Activated CD8-positive, alpha-beta memory T cell treated with anti-CD3 and anti-CD28 coated beads for 24 hours (primary cell): Measurements from ENCODE around the gene ZNF530.

ENCODE experiments used
- DNase-seq: peaks from one replicate; pipeline ENCODE4 v3.0.0-alpha.2; 2020

ZNF530 gene

DNA sequence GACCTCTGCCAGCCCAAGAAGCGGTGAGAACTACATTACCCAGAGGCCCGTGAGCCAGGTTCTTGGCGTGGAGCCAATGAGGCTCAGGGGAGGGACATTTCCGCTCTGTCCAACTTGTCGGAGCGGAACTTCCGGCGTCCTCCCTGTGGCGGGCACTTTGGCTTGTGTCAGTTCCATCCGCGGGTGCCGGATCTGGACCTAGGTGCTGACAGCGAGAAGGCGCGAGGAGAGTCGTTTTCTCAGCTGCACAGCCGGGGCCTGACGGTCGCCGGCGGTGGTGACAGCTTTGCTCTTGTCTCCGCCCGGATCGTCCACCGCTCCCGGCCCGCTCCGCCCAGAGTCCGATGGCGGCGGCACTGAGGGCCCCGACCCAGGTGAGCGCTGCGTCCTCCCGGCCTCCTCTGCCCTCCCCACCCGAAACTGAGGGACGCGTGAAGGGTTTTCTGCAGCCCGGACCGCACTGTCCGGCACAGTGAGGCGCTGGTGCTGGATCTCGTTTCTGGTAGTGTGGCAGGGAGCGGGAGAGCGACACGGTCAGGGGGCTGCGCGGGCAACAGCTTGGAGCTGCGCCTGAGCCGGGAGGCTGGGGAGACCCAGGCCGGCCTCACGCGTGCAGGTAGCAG lies at the start of gene ZNF530:
Gene ZNF530 (plus strand): TSS at position 125 of the 623 bp plus-strand sequence. CDS start 4,461 bp downstream, outside the sequence.
- peak; percentile 95 for DNase-seq

DNA sequence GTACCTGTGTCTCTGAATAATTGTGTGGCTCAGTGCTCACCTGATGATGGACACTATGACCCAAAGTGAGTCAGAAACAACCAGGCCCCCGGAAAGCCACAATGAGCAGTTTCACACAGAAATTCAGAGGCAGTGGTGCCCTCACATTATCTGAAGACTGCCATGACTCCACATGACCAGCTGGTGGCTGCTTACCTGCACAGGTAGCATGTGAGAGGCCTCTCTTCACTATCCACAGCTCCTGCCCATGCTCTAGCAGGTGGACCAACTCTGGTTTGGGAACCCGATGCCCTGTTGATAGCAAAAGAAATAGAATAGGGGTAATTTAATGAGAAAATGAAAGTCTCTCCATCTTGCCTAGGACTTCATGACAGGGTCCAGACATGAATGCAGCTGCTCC lies 47.3 kb upstream of the ZNF530 start:
- no peak for DNase-seq

- no peak for DNase-seq
Measured at GRCh38 chr19:57557659-57558058, 42.0 kb upstream of the ZNF530 start.

GRCh38 chr19:57558525-57558924 lies 41.2 kb upstream of the ZNF530 start:
- no peak for DNase-seq

DNA sequence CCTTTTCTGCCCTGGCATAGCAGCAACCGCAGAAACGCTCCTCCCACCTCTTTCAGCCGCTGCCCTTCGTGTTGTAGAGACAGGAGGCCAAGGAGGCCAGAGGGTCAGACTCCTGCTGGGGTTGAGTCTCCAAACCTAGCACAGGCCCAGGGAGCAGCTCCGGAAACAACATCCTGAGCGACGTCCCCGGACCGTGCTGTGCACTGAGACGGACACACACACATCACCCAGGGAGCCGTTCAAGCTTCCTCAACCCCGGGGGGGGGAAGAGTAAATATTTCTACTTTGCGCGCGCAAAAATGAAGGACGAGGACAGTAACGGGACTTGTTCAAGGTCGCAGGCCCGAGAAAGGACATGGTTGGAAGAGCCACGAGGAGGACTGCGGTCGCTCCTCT lies 40.7 kb upstream of the ZNF530 start:
- no peak for DNase-seq

GRCh38 chr19:57559404-57560025 lies 40.2 kb upstream of the ZNF530 start, which contains the start of gene ZNF550:
TSS of gene ZNF550 (minus strand) at chr19:57559863. CDS start at chr19:57559682, 181 bp downstream.
- peak; percentile 94 for DNase-seq

DNA sequence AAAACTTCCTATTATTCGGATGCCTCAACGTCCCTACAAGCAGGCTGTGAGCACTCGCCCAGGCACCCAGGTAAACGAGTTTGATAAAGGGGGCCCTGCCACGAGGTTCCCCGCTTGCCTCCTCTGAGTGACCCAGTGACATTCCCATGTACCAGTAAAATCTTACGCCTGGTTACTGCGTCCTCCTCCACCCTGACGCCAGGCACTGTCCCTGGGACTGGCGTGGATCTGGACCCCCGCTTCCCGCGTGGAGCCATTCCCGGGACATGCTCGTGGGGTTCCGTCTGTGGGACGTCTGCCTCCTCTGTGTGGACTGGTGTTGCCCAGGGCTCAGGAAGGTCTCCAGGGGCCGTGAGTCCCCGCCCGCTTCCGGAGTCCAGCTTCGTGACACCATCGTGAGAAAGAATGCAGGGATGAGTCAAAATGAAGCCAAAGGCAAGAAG lies 39.6 kb upstream of the ZNF530 start:
- no peak for DNase-seq

DNA sequence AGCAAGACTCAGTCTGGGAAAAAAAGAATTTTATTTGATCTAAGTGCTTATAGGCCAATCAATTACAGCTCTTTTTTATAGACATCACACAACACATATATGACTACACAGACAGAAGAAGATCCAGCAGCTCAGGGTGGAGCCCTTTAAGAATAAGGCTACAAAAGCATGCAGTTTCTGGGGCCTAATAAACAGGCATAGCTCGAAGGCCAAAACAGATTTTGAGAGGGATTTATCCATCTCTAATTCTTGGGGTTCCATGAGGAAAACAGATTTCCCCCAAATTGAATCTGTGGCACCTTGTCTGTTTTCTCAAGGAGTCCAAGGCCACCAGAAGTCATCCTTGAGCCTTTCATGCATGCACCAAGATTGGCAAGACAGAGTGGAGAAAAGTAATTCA lies 36.1 kb upstream of the ZNF530 start:
- DNase-seq = no peak

- DNase-seq = peak; percentile 5
Measured at GRCh38 chr19:57566396-57567265, 33.1 kb upstream of the ZNF530 start.

- DNase-seq = no peak
Measured at GRCh38 chr19:57570707-57571106, 29.0 kb upstream of the ZNF530 start.

GRCh38 chr19:57572415-57572947 lies 27.2 kb upstream of the ZNF530 start:
- DNase-seq = no peak

DNA sequence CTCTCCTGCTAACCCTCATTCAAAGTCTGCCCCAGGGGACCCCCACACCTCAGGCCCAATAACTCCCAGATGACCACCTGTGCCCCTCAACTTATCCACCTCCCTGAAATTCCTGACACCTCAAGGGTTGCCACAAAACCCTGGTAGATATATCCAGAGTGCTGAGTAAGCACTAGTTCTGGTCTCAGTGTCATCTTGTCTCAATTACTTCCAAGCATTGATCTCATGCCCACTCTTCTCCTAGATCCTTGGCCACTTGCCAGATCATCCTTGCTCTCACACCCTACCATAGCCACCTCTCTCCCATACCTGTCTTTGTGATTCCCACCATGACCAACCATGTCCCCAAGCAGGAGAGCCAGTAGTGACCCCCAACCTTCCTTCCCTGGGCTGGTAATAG lies 23.0 kb upstream of the ZNF530 start:
- DNase-seq = no peak

GRCh38 chr19:57578487-57579205 lies 21.0 kb upstream of the ZNF530 start, which contains the start of gene ZNF416:
TSS of gene ZNF416 (minus strand) at chr19:57578911. CDS start at chr19:57578704, 207 bp downstream.
- DNase-seq = peak; percentile 94

DNA sequence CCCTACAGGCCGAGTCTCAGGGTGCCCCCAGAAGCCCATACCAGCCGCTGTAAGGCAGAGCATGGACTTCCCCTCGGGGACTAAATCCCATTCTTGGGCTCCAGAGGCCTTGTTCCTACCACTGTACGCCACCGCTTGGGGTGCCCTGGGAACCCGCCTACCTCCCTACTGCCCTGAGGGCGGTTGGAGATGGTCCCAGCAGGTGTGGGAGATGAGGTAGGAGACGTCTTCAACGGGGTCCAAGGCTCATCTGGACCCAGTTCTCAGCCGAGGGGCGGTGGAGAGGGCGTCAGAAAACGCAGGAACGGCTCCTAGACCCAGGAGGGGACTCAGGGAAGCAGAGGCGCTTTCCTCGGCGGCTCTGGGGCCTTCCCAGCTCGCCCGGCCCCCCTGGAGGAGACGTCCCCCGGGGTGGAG lies 16.6 kb upstream of the ZNF530 start:
- DNase-seq = no peak

DNA sequence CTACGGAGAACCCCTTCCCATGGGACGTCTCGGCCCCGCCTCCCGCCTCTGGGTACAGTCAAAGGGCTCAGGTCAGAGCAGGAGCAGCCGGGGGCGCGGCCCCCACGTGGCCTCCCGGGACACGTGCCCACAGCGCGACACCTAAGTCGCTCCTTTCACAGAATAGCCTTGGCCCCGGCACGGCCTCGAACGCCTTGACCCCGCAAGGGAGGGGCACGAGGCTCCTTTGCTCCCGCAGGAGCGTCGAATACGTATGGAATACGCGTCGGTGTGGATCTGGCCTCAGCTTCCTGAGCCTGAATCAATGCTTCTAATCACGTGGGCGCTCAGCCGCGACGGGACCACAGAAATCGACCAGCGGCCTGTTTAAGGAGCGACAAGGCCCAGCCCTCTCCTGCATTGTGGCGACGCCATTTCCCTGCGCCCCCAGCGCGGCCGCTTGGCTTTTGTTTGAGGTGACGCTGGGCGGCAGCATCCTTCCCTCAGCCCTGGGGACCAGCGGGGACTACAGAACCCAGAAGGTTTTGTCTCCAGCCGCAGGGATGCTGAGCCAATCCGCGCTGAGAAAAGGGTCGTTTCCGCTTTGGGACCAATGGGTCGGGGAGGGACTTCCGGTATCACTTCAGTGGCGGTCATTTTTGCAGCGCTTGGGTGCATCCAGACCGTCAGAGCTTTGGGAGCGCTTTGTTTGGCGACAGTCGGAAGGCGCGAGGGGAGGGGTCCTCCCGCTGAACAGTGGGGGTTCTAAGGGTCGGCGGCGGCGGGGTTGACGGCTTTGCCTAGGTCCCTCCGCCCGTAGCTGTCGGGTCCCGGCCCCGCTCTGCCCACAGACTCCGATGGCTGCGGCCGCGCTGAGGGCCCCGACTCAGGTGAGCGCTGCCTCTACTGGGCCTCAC lies 15.9 kb upstream of the ZNF530 start, which contains the start of gene ZIK1:
Gene ZIK1 (plus strand): TSS at position 625 of the 896 bp plus-strand sequence. CDS start 212 bp downstream, at position 837.
- peak; percentile 91 for DNase-seq

- no peak for DNase-seq
Measured at GRCh38 chr19:57587529-57587928, 12.2 kb upstream of the ZNF530 start.

DNA sequence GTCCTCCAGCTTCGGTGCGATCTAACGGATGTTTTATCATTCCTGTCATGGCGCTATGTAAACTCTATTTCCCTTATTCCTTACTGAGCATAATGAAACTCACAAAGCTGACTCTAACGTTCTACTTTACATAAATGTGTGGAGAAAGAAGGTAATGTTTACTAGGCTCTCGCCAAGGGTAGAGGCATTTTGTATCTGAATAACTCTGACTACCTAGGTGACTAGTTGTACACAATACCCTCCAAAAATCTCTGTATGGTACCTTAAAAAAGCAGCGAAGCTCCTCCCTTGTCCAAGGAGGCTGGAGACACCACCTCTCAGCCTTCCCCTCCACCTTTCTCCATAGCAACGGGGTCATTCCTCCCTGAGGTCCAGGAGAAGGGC lies 316 bp upstream of the ZNF530 start:
- DNase-seq = no peak

DNA sequence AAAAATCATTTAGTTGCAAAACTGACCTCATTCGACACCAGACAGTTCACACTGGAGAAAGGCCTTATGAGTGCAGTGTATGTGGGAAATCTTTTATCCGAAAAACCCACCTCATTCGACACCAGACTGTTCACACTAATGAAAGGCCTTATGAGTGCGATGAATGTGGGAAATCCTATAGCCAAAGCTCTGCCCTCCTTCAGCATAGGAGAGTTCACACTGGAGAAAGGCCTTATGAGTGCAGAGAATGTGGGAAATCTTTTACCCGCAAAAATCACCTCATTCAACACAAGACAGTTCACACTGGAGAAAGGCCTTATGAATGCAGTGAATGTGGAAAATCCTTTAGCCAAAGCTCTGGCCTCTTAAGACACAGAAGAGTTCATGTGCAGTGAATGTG lies 7.2 kb downstream of the ZNF530 start:
- no peak for DNase-seq

- DNase-seq = no peak
Measured at GRCh38 chr19:57611113-57611512, 11.4 kb downstream of the ZNF530 start.

- DNase-seq = peak; percentile 92
Measured at GRCh38 chr19:57613941-57614743, 14.5 kb downstream of the ZNF530 start, which contains the start of gene ZNF134. TSS of gene ZNF134 (plus strand) at chr19:57614242. CDS start at chr19:57619469, 5,227 bp downstream.
